ENCODE measurements around the gene MAGI2.
"Not testable (repeated sequence)": the region's sequence is repeated elsewhere in the genome, so short reads cannot be mapped to it uniquely, and the experiment has no call there.

Gene MAGI2

DNA sequence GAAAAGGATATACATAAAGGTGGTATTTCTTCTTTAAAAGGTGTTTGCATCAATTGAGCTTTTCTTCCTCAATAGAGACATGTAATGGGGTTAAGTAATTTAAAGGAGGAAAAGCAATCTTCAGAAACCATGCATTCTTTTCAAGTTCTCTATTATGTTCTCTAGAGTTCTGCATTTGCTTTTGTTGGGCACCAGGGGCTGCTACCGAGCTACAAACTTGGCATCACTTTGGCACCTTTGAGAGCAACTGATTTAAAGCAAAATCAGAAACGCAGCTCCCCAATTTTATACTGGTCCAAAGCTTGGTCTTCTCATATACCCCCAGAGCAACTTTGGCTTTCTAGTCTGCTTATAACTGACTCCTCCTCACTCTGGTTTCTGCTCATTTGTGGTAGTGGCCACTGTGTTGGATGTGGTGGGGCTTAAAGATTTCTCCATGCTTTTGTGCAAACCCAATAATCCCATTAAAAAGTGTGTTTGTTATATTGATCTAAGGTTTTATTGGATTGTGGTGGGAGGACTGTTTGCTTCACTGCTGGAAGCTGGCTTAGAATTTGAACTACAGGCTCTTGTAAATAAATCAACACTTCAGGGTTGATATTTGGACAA, 942.8 kb downstream of the MAGI2 start:
- no peak for DNase-seq

- DNase-seq: not testable (repeated sequence)
Observed at GRCh38 chr7:78503301-78503700, 950.2 kb downstream of the MAGI2 start.

GRCh38 chr7:78501064-78501463, 952.4 kb downstream of the MAGI2 start:
- DNase-seq: no peak

- DNase-seq: no peak
Observed at GRCh38 chr7:78499971-78500370, 953.5 kb downstream of the MAGI2 start.

DNA sequence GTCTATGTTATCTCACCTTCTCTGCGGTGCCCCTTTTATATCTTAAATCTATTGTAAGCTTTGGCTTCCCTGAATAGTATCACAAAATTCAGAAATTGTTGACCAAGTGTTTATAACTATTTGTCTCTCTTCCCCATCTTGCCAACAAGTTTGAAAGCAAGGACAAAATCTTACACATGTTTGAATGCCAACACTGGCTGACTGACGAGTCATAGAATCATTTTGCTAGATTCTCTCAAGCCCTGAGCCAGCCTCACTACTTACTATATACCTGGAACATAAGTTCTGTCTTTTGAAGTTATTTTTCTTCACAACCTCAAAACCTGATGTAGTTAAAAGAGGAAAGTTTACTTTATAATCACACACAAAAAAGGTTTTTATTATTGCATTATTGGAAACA, 954.2 kb downstream of the MAGI2 start:
- no peak for DNase-seq

DNA sequence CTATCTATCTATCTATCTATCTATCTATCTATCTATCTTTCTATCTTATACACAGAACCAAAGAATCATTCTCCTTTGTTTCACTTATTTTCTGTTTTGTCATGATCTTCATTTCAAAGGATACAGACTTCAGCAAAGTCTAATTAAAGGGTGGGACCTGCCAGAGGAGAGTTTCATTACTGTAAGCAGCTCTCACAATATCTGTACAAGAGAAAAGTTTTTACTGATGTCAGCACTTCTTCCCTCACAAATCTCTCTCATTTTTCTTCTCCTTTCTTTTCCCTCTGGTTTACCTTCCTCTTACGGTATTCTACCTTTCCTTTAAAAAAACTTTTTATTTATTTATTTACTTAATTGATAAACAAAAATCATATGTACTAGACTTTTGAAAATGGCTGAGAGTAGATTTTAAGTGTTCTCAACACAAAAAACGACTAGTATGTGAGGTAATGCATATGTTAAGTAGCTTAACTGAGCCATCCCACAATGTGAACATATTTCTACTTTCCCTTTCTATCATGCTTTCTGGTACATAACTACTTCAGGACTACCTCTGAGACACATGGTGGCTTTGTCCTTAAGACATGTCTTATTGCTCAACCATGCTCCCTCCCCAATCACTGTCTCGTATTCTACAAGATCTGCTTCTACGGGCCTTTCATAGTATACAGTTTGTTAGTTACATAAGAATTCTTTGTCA, 955.6 kb downstream of the MAGI2 start:
- DNase-seq: no peak

DNA sequence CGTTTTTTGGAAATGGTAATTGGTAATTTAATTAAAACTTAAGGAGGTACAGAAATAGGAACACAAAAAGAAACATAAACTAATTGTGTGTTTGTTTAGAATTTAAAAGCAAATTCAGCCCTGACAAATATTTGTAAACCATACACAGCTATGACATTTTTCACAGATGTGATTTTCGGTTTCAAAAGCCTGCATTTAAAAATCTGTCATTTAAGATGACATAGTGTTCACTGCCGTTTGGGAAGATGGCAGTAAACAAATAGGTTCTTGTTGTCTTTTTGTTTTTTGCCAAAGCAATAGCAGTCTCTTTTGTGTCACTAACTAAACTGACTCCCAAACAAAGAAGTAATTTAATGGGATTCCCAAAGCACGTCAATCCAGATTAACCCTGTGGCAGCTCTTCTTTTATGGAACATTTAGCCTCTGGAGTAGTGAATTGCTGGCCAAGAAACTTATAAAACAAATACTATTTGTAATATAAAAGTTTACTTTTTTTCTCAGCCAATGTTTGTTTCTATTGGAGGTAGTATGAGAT, 957.3 kb downstream of the MAGI2 start:
- no peak for DNase-seq

- DNase-seq: no peak
Observed at GRCh38 chr7:78493401-78493800, 960.1 kb downstream of the MAGI2 start.

- DNase-seq: no peak
Observed at GRCh38 chr7:78492146-78492545, 961.3 kb downstream of the MAGI2 start.

GRCh38 chr7:78490524-78490923, 962.9 kb downstream of the MAGI2 start:
- DNase-seq: no peak

- no peak for DNase-seq
Observed at GRCh38 chr7:78489476-78490240, 963.8 kb downstream of the MAGI2 start.

- DNase-seq: no peak
Observed at GRCh38 chr7:78487464-78487863, 966.0 kb downstream of the MAGI2 start.

DNA sequence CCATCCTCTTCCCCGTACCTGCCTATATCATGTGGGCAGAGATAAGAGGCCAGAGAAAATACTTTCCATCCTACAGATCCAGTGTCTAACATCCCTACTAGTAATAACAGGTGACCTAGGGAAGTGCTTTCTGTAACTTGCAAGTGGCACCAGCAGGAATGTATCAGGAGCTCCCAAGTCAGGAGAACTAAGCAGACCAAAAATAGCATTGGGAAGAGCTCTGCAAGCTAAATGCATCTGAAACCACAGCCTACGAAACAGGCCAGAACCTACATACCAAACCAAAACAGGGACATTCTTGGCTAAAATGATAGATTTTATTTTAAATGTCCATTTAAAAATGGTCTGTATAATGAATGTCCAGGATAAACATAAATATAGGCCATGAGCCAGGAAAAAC, 974.1 kb downstream of the MAGI2 start:
- no peak for DNase-seq

- DNase-seq: no peak
Observed at GRCh38 chr7:78476851-78477405, 976.5 kb downstream of the MAGI2 start.

DNA sequence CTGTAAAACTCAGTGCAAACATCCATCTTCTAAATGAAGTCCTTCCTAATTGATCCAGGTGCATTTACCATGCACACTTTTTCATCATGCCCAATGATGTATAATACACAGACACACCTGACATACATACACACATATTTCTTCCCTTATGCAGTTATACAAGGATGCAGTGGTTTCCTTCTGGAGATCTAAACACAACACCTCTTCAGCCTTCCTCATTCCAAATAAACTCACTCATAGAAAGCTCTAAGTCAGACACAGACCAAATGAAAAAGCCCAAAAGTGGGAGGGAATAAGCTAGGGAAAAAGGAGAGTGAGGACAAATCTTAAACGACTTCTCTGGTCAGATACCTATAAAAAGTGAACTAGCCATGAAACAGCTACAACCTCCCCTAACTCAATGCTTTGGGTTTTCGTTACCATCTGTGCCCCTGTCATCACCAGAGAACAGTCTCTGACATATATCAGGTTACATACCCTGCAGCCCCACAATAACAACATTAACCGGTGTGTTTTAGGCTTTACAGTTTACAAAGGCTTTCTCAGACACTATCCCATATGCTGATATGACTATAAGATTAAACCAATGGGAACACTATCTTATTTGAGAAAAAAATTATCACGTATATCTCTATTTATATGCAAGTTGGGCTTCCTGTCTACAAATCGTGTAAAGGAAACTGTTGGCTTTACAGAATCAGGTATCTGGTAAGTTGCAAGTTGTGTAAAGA, 979.7 kb downstream of the MAGI2 start:
- DNase-seq: no peak

GRCh38 chr7:78473021-78473420, 980.4 kb downstream of the MAGI2 start:
- DNase-seq: no peak

DNA sequence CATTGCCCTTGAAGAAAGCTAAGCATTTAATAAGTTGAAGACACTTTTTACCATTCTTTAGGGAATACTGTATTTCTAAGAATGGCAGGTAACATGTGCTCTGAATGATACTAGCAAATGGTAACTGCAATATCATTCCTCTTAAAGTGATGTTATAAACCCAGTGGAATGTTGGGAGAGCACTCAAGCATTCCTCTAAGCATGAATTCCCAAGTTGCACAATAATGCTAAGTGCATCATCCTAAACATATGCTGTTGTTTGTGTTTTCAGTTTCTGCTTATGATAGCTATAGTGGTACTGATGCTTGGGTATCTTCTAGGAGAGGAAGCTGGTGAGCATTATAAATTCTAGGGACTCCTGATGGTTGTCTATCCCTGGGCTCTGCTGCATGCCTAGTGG, 980.9 kb downstream of the MAGI2 start:
- DNase-seq: no peak

DNA sequence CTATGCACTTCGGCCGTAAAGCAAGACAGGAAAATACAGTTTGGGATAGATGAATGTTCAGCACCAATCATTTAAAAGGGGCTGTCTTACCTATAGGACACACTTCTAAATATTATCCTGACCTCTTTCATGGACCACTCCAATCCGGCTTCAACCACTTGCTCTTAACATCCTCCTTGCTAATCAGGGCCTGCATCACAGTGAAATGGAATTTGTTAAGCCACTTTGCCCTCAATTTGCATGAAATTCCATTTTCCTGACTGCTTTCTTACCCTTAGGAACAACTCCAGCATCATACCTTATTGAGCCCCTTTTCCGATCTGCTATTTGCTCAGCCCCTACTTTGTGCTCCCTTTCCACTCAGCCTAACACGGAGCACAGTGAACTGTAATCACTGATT, 987.6 kb downstream of the MAGI2 start:
- DNase-seq: no peak

GRCh38 chr7:78463039-78463438, 990.4 kb downstream of the MAGI2 start:
- DNase-seq: no peak

- no peak for DNase-seq
Observed at GRCh38 chr7:78450706-78451105, 1002.8 kb downstream of the MAGI2 start.

GRCh38 chr7:78448911-78449310, 1004.6 kb downstream of the MAGI2 start:
- DNase-seq: no peak

DNA sequence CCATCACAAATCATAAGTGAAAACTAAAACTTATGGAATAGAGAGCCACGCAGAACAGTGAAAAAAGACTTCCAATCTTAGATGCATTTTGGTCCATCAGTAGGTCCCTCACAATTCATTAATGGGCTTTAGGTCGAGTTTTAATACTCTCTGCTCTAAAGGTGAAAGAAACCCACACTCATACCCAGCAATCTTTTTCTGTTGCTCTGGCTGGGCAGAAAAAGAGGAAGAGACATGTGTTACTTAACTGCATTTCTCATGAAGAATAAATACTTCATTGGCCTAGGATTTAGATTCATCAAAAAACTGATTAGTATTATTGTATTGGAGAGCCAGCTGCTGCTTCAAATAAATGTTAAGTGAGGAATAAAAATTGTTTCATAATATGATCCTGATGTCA, 1009.2 kb downstream of the MAGI2 start:
- no peak for DNase-seq

DNA sequence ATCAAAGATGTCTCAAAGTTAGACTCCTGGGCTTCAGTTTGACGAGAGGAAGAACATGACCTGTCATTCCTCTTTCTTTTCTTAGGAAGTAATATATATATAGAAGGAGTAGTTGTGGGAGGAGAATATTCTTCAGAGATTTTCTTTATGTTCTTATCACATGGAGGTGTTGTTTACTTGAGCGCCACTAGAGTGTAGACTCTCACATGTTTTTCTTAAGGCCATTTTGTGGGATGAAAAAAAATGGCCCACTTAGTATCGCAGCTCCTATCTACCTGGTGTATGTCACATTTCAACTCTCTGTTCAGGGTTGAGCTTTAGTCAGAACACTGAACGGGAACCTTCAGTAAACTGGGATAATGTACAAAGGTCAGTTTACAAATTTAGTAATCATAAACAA, 1009.7 kb downstream of the MAGI2 start:
- no peak for DNase-seq
